DOHH2 (cell line): ENCODE measurements around the gene DMPK.

ENCODE experiments used
- H3F3A ChIP-seq: fragments of 200-600 bp; sonication (generic), shearing (Covaris generic); 2 replicates; pipeline ENCODE4 v1.6.0; 2016; ENCODE audit warnings: antibody characterized with exemption, mild to moderate bottlenecking; ENCODE audit not compliant: control insufficient read depth, insufficient read depth
- H3K27ac ChIP-seq: fragments of 200-600 bp; sonication (generic); 2 replicates; pipeline ENCODE4 v1.5.1; 2014; ENCODE audit warnings: low read depth, mild to moderate bottlenecking, low read length, moderate library complexity
- H3K27me3 ChIP-seq: fragments of 200-600 bp; sonication (generic); 2 replicates; pipeline ENCODE4 v1.6.1; 2014; ENCODE audit warnings: mild to moderate bottlenecking, low read length, mixed read lengths; ENCODE audit not compliant: control insufficient read depth
- H3K36me3 ChIP-seq: fragments of 200-600 bp; sonication (generic); 2 replicates; pipeline ENCODE4 v1.6.1; 2014; ENCODE audit warnings: mild to moderate bottlenecking, low read length, moderate library complexity, mixed read lengths; ENCODE audit not compliant: control insufficient read depth
- H3K4me1 ChIP-seq: fragments of 200-600 bp; sonication (generic); 2 replicates; pipeline ENCODE4 v1.6.1; 2014; ENCODE audit warnings: mild to moderate bottlenecking, low read length, mixed read lengths; ENCODE audit not compliant: control insufficient read depth
- H3K4me2 ChIP-seq: fragments of 200-600 bp; sonication (generic); 2 replicates; pipeline ENCODE4 v1.6.0; 2014; ENCODE audit warnings: mild to moderate bottlenecking, low read length, moderate library complexity
- H3K4me3 ChIP-seq: fragments of 200-600 bp; sonication (generic); 2 replicates; pipeline ENCODE4 v1.5.1; 2014; ENCODE audit warnings: mild to moderate bottlenecking, low read length, mixed read lengths
- H3K79me2 ChIP-seq: fragments of 200-600 bp; sonication (generic); 2 replicates; pipeline ENCODE4 v1.6.1; 2014; ENCODE audit warnings: mild to moderate bottlenecking, low read length, mixed read lengths; ENCODE audit not compliant: control insufficient read depth
- H3K9me2 ChIP-seq: fragments of 200-600 bp; sonication (generic); replicated peaks from 2 replicates; pipeline ENCODE4 v1.6.1; 2014; ENCODE audit warnings: mild to moderate bottlenecking, low read length, mixed read lengths; ENCODE audit not compliant: control insufficient read depth
- H3K9me3 ChIP-seq: fragments of 200-600 bp; sonication (generic); 2 replicates; pipeline ENCODE4 v1.6.1; 2014; ENCODE audit warnings: antibody characterized with exemption, low read length, mixed read lengths; ENCODE audit not compliant: control insufficient read depth, insufficient read depth
- H4K20me1 ChIP-seq: fragments of 200-600 bp; sonication (generic); 2 replicates; pipeline ENCODE4 v1.6.0; 2014; ENCODE audit warnings: low read depth, mild to moderate bottlenecking, antibody characterized with exemption, low read length, moderate library complexity; ENCODE audit not compliant: control insufficient read depth, insufficient read depth
- EZH2phosphoT487 ChIP-seq: fragments of 200-600 bp; sonication (generic); IDR thresholded peaks from 2 replicates; pipeline ENCODE4 v1.6.1; 2017; ENCODE audit warnings: borderline replicate concordance, mild to moderate bottlenecking, antibody characterized with exemption, low read length, moderate library complexity, mixed read lengths
- TF ChIP-seq, protein P1 (sequence below): fragments of 200-600 bp; sonication (generic); IDR thresholded peaks from one replicate; pipeline ENCODE4 v1.5.1; 2014; ENCODE audit warnings: antibody characterized with exemption, mild to moderate bottlenecking, low read depth, low read length; ENCODE audit not compliant: poor library complexity, severe bottlenecking

Gene DMPK

DNA sequence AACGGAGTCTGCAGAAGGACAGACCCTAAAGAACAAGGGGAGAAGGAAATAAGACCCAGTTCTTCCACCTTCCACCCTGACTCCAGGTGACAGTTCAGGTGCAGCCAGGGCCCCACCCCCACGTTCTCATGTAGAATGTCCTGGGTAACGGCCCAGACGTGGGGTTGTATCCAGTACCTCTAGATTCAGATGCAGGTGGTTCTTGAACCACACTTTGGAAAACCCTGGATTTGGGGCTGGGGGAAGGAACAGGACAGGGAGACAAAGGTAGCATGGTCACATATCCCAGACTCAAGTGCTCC lies 2.2 kb downstream of the DMPK start:
- no peaks in the 10 kb centered on the region for H3K9me3 ChIP-seq
- H3K79me2 ChIP-seq = no peaks in the 10 kb centered on the region
- no peak overlapping the region for H3K27ac ChIP-seq
- no peaks in the 10 kb centered on the region for H3K9me2 ChIP-seq
- H3K27me3 ChIP-seq = no peaks in the 10 kb centered on the region
- peaks cover 5% of the 10 kb centered on the region; the same call in 1 of the 2 replicates for H3F3A ChIP-seq
- H3K4me3 ChIP-seq = no peak overlapping the region
- peaks cover 21% of the 10 kb centered on the region; the same call in 1 of the 2 replicates for H3K36me3 ChIP-seq
- H3K4me2 ChIP-seq = peak overlapping the region; percentile 89
- H3K4me1 ChIP-seq = peaks cover 19% of the 10 kb centered on the region
- TF ChIP-seq EZH2phosphoT487 = no peak
- TF ChIP-seq, protein P1, sequence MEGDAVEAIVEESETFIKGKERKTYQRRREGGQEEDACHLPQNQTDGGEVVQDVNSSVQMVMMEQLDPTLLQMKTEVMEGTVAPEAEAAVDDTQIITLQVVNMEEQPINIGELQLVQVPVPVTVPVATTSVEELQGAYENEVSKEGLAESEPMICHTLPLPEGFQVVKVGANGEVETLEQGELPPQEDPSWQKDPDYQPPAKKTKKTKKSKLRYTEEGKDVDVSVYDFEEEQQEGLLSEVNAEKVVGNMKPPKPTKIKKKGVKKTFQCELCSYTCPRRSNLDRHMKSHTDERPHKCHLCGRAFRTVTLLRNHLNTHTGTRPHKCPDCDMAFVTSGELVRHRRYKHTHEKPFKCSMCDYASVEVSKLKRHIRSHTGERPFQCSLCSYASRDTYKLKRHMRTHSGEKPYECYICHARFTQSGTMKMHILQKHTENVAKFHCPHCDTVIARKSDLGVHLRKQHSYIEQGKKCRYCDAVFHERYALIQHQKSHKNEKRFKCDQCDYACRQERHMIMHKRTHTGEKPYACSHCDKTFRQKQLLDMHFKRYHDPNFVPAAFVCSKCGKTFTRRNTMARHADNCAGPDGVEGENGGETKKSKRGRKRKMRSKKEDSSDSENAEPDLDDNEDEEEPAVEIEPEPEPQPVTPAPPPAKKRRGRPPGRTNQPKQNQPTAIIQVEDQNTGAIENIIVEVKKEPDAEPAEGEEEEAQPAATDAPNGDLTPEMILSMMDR = no peak
- H4K20me1 ChIP-seq = peaks cover 18% of the 10 kb centered on the region

DNA sequence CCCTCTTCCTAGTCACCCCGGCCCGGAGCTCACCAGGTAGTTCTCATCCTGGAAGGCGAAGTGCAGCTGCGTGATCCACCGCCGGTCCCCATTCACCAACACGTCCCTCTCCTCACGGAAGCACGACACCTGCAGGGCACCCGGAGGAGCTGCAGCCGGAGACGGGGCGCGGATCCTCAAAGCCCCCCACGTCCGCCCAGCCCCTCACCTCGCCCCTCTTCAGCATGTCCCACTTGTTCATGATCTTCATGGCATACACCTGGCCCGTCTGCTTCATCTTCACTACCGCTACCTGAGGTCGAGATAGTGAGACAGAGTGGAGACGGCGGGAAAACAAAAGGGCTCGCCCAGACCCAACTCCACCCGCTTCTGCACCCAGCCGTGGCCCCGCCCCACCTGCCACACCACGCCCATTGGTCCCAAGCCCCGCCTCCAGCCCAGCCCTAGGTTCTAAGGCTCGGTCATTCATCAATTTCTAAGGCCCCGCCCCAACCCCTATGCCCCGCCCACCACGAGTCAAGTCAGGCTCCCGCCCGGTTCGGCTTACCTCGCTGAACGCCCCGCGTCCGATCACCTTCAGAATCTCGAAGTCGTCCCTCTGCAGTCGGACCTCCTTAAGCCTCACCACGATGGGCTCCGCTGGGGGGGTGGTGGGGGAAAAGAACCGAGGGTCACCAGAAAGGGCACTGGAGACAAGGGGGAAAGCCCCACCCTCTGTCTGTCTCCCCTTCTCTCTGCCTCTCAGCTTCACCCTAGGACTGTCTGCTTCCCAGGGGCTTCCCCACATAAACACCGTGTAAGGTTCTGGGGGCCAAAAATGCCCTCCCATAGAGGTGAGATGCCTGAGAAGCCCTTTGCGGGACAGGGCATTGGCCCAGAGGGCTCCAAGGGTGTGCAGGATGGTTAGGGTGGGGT lies 2.8 kb downstream of the DMPK start:
- Histone ChIP-seq H3F3A (peaks cover 5% of the 10 kb centered on the region; the same call in 1 of the 2 replicates), H3K27me3 (no peaks in the 10 kb centered on the region), H3K9me3 (no peaks in the 10 kb centered on the region), H4K20me1 (peaks cover 18% of the 10 kb centered on the region), H3K36me3 (peaks cover 21% of the 10 kb centered on the region; the same call in 1 of the 2 replicates), H3K4me3 (peak overlapping the region; percentile 73), H3K9me2 (no peaks in the 10 kb centered on the region), H3K79me2 (no peaks in the 10 kb centered on the region), H3K4me1 (peaks cover 19% of the 10 kb centered on the region), H3K4me2 (peak overlapping the region; percentile 89), H3K27ac (no peak overlapping the region)
- no peak for TF ChIP-seq EZH2phosphoT487
- TF ChIP-seq, protein P1 = peak; percentile 95

DNA sequence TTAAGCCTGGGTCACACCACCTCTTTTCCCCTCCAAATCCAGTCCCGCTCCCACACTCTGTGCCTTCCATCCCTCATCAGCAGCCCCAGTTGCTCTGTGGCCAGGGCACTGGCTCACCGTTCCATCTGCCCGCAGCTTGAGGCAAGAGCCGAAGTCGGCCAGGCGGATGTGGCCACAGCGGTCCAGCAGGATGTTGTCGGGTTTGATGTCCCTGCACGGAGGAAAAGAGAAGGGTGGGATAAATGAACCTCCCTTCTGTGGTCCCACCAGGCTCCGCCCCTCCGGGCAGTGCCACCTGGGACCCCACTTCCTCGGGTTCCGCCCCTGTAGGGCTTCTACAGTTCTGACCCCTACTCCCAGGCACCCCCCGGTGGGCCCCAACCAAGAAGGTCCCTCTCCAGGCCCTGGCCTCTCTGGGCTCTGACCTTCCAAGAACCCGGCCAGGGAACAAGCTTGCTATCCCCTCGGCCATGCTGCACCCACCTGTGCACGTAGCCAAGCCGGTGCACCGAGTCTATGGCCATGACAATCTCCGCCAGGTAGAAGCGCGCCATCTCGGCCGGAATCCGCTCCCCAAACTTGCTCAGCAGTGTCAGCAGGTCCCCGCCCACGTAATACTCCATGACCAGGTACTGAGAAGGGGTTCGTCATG lies 4.2 kb downstream of the DMPK start:
- Histone ChIP-seq H3K4me1 (peaks cover 25% of the 10 kb centered on the region), H3K9me3 (no peaks in the 10 kb centered on the region), H4K20me1 (peaks cover 18% of the 10 kb centered on the region), H3K4me3 (no peak overlapping the region), H3K27ac (no peak overlapping the region), H3K9me2 (no peaks in the 10 kb centered on the region), H3K4me2 (no peak overlapping the region), H3K36me3 (peaks cover 21% of the 10 kb centered on the region; the same call in 1 of the 2 replicates), H3K27me3 (no peaks in the 10 kb centered on the region), H3F3A (peaks cover 10% of the 10 kb centered on the region), H3K79me2 (no peaks in the 10 kb centered on the region)
- TF ChIP-seq, protein P1 = no peak
- no peak for TF ChIP-seq EZH2phosphoT487
